ENCODE data around the gene CACNA1G. TPM values are rescaled to one million over a fixed set of nuclear protein-coding genes. Genes with fewer than 3 reads are reported as not detected.

CACNA1G gene
- total RNA-seq, 1 donor: under 0.01 TPM

- Histone ChIP-seq H3K4me3 (ENCODE audit: insufficient read depth, low read length) (no peak overlapping the region), H2AFZ (ENCODE audit: low read length) (no peak overlapping the region), H3K9me3 (ENCODE audit: low read depth, low read length) (no peaks in the 10 kb centered on the region), H3K27me3 (ENCODE audit: insufficient read depth, low read length) (peaks cover 15% of the 10 kb centered on the region), H3K4me2 (ENCODE audit: insufficient read depth, low read length) (no peak overlapping the region), H4K20me1 (ENCODE audit: insufficient read depth, low read length) (no peaks in the 10 kb centered on the region), H3K79me2 (ENCODE audit: insufficient read depth, low read length) (no peaks in the 10 kb centered on the region), H3K27ac (ENCODE audit: low read depth, low read length) (no peak overlapping the region), H3K4me1 (ENCODE audit: insufficient read depth, low read length) (no peaks in the 10 kb centered on the region), H3K36me3 (ENCODE audit: insufficient read depth, low read length) (no peaks in the 10 kb centered on the region)
- DNase-seq (ENCODE audit: insufficient read length, low spot score, missing footprints): no peak
- TF ChIP-seq CTCF (IDR thresholded peaks at IDR 0.05; ENCODE audit: extremely low read depth, low read depth, low read length): no peak
Observed at GRCh38 chr17:50570032-50570431, 9.5 kb downstream of the CACNA1G start.

- no peak for TF ChIP-seq CTCF (IDR thresholded peaks at IDR 0.05; ENCODE audit: extremely low read depth, low read depth, low read length)
- no peak for DNase-seq (ENCODE audit: insufficient read length, low spot score, missing footprints)
Observed at GRCh38 chr17:50570528-50570927, 10.0 kb downstream of the CACNA1G start.

GRCh38 chr17:50571681-50572080 lies 11.2 kb downstream of the CACNA1G start:
- H3K4me1 ChIP-seq (ENCODE audit: insufficient read depth, low read length): no peaks in the 10 kb centered on the region
- no peaks in the 10 kb centered on the region for H3K9me3 ChIP-seq (ENCODE audit: low read depth, low read length)
- no peak overlapping the region for H3K4me2 ChIP-seq (ENCODE audit: insufficient read depth, low read length)
- H3K27me3 ChIP-seq (ENCODE audit: insufficient read depth, low read length): no peaks in the 10 kb centered on the region
- H3K4me3 ChIP-seq (ENCODE audit: insufficient read depth, low read length): no peak overlapping the region
- no peak overlapping the region for H3K27ac ChIP-seq (ENCODE audit: low read depth, low read length)
- no peak for TF ChIP-seq CTCF (IDR thresholded peaks at IDR 0.05; ENCODE audit: extremely low read depth, low read depth, low read length)
- no peak for DNase-seq (ENCODE audit: insufficient read length, low spot score, missing footprints)
- H2AFZ ChIP-seq (ENCODE audit: low read length): no peak overlapping the region
- no peaks in the 10 kb centered on the region for H3K36me3 ChIP-seq (ENCODE audit: insufficient read depth, low read length)
- H4K20me1 ChIP-seq (ENCODE audit: insufficient read depth, low read length): no peaks in the 10 kb centered on the region
- no peaks in the 10 kb centered on the region for H3K79me2 ChIP-seq (ENCODE audit: insufficient read depth, low read length)

More at GRCh38 chr17:50570528-50570927, 10.0 kb downstream of the CACNA1G start:
- H3K79me2 ChIP-seq (ENCODE audit: insufficient read depth, low read length): no peaks in the 10 kb centered on the region
- H3K36me3 ChIP-seq (ENCODE audit: insufficient read depth, low read length): no peaks in the 10 kb centered on the region
- H2AFZ ChIP-seq (ENCODE audit: low read length): no peak overlapping the region
- no peaks in the 10 kb centered on the region for H3K9me3 ChIP-seq (ENCODE audit: low read depth, low read length)
- no peak overlapping the region for H3K4me3 ChIP-seq (ENCODE audit: insufficient read depth, low read length)
- no peaks in the 10 kb centered on the region for H4K20me1 ChIP-seq (ENCODE audit: insufficient read depth, low read length)
- no peak overlapping the region for H3K27ac ChIP-seq (ENCODE audit: low read depth, low read length)
- H3K27me3 ChIP-seq (ENCODE audit: insufficient read depth, low read length): peaks cover 11% of the 10 kb centered on the region
- H3K4me2 ChIP-seq (ENCODE audit: insufficient read depth, low read length): no peak overlapping the region
- H3K4me1 ChIP-seq (ENCODE audit: insufficient read depth, low read length): no peaks in the 10 kb centered on the region

- H2AFZ ChIP-seq (ENCODE audit: low read length): no peak overlapping the region
- DNase-seq (ENCODE audit: insufficient read length, low spot score, missing footprints): no peak
- H3K79me2 ChIP-seq (ENCODE audit: insufficient read depth, low read length): no peaks in the 10 kb centered on the region
- H3K27ac ChIP-seq (ENCODE audit: low read depth, low read length): no peak overlapping the region
- no peaks in the 10 kb centered on the region for H3K4me1 ChIP-seq (ENCODE audit: insufficient read depth, low read length)
- no peak for TF ChIP-seq CTCF (IDR thresholded peaks at IDR 0.05; ENCODE audit: extremely low read depth, low read depth, low read length)
- H3K4me2 ChIP-seq (ENCODE audit: insufficient read depth, low read length): no peak overlapping the region
- H3K27me3 ChIP-seq (ENCODE audit: insufficient read depth, low read length): no peaks in the 10 kb centered on the region
- H3K36me3 ChIP-seq (ENCODE audit: insufficient read depth, low read length): no peaks in the 10 kb centered on the region
- H3K4me3 ChIP-seq (ENCODE audit: insufficient read depth, low read length): no peak overlapping the region
- H3K9me3 ChIP-seq (ENCODE audit: low read depth, low read length): no peaks in the 10 kb centered on the region
- H4K20me1 ChIP-seq (ENCODE audit: insufficient read depth, low read length): no peaks in the 10 kb centered on the region
Observed at GRCh38 chr17:50572541-50572940, 12.0 kb downstream of the CACNA1G start.
